ENCODE results near the gene PSMC5.
"Not testable (repeated sequence)": the region's sequence is repeated elsewhere in the genome, so short reads cannot be mapped to it uniquely, and the experiment has no call there.

The PSMC5 gene

DNA sequence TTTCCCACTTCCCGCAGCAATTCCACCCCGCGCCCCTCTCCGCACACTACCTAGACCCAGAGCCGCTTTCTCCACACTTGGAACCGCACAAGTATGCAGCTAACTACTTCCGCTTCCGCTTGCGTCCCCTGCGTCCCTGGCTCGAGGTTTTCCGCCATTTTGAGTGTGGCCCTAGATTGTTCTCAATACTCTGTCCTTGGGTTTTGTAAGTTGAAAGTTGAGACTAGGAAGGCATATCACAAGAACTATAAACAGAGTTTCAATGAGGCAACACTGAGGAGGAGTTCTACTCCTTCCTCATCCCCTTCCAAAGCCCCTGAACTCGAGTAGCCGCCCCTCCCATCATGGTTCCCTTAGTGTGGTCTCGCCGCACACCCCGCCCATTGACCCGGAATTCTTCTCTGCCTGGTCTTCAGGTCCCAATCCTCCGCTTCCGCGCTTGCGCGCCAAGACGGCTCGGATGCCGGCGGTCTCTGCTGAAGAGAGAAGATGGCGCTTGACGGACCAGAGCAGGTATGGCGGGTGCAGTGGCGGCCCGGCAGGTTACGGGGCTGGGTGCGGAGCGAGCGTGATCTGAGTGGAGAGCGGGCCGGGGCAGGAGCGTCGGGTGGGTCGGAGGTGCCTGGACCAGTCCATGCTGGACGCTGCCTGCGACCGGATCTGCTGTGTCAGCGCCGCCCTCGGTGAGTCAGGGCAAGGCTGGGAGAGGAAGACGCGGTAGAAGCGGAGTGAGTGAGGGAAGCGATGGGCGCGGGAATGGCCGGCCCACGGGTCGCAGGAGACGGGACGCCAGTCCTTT lies at the start of gene PSMC5, which contains the start of gene FTSJ3:
Gene PSMC5 (plus strand): TSS at position 430 of the 799 bp plus-strand sequence. CDS start 60 bp downstream, at position 490.
Gene FTSJ3 (minus strand): TSS at position 662 of the 799 bp plus-strand sequence. CDS start 761 bp downstream, outside the sequence.
- peak; percentile 73 for DNase-seq (ENCODE audit: low read depth)

DNA sequence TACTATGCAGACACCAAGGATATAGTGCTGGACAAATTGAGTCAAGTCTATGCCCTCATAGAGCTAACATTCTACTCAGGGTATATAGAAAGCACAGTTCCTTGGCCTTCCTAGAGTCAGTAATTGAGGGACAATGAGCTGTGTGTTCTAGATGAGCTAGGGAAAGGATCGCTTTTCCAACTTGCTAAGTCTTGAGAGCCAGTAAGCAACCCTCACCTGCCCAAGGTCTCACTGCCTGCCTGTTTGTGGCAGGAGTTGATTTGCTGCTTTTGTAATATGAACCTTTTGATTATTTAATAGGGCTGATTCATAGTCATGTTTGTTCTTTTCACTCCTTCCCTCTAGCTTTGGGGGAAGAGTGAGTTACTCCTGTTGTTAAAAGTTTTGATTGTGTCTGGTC lies 46.7 kb upstream of the PSMC5 start:
- DNase-seq (ENCODE audit: low read depth) = no peak

DNA sequence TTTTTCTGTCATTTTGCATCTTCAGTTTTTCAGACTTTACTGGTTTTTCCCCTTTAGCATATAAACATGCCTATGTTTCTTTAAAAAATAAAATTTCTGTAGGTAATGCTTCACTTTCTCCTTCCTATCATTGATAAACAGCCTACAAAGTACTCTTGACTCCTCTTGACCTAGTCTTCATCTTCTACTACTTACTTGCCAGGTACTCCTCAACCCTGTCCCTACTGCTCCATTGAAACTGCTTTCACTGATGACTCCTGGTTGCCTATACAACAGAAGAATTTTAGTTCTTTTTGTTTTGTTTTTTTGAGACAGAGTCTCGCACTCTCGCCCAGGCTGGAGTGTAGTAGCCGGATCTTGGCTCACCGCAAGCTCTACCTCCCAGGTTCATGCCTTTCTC lies 46.3 kb upstream of the PSMC5 start:
- DNase-seq (ENCODE audit: low read depth) = no peak

DNA sequence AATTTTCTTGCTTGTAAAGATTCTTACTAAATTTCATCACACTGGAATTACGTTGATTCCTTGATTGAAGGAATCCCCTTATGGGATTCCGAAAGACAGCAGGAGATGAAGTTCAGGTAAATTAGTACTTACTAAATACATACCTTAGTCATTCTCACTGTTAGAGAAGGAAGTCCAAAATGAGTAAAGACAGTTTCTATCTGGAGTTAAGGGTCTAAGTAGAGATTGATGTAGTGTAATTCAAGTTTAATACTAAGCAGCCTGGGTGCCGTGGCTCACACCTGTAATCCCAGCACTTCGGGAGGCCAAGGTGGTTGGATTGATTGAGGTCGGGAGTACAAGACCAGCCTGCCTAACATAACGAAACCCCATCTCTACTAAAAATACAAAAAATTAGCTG lies 43.7 kb upstream of the PSMC5 start:
- no peak for DNase-seq (ENCODE audit: low read depth)

DNA sequence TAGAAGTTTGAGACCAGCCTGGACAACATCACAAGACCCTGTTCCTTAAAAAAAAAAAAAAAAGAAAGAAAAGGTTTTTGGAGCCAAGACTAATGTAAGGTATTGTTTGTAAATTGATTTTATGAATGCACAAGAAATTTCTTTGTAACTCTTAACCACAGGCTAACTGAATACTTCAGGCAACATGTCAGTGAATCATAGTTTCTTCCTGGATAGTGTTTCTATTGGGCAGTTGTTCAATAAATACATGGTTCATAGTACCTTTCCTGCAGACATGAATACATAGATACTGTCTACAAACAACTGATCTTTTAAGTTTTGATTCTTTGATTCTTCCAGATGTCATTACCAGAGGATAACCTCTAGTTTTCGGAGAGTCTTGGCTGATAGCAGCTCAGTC lies 41.7 kb upstream of the PSMC5 start:
- no peak for DNase-seq (ENCODE audit: low read depth)

DNA sequence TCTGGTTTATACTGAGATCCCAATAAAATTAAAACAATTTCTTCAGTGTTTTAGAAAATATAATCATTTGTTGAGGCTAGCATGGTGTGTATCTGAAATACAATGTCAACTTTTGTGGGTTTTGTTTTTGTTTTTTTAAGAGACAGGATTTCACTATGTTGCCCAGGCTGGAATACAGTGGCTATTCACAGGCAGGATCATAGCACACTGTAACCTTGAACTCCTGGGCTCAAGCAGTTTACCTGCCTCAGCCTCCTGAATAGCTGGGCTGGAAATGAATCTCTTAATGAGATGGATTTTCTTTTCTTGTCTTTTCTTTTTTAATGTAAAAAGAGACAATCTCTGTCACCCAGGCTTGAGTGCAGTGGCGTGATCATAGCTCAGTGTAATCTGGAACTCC lies 41.1 kb upstream of the PSMC5 start:
- no peak for DNase-seq (ENCODE audit: low read depth)

DNA sequence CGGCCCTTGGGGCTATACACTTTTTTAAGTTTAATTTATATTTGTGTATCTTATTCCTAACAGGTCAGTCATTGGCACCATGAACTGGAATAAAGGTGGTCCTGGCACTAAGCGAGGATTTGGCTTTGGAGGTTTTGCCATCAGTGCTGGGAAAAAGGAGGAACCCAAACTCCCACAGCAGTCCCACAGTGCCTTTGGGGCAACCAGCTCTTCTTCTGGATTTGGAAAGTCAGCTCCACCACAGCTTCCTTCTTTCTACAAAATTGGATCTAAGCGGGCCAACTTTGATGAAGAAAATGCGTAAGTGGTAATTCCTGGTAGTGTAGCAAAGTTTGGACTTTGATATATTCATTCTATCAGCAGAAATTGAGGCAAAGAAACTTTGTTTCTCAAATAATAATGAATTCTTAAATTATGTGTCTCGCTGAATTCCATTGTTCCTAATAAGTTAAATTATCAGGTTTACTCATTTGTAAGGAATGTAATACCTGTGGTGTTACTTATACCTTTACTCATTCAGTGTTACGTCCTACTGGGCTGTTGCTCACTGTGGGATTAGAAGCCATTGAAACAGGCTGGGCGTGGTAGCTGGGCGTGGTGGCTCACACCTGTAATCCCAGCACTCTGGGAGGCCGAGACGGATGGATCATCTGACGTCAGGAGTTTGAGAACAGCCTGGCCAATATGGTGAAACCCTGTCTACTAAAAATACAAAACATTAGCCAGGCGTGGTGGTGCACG lies 40.1 kb upstream of the PSMC5 start:
- DNase-seq (ENCODE audit: low read depth) = no peak

DNA sequence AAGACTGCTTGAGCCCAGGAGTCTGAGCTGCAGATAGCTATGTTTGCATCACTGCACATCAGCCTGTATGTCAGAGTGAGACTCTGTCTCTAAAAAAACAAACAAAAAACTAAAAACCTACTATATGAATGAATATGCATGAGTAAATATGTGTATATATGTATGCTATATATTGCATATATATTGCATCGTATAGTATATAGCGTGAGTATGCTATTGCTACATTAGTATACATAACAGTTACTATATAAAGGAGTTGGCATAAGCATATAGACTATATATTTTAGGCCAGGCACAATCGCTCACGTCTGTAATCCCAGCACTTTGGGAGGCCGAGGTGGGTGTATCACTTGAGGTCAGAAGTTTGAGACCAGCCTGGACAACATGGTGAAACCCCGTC lies 37.2 kb upstream of the PSMC5 start:
- no peak for DNase-seq (ENCODE audit: low read depth)

DNA sequence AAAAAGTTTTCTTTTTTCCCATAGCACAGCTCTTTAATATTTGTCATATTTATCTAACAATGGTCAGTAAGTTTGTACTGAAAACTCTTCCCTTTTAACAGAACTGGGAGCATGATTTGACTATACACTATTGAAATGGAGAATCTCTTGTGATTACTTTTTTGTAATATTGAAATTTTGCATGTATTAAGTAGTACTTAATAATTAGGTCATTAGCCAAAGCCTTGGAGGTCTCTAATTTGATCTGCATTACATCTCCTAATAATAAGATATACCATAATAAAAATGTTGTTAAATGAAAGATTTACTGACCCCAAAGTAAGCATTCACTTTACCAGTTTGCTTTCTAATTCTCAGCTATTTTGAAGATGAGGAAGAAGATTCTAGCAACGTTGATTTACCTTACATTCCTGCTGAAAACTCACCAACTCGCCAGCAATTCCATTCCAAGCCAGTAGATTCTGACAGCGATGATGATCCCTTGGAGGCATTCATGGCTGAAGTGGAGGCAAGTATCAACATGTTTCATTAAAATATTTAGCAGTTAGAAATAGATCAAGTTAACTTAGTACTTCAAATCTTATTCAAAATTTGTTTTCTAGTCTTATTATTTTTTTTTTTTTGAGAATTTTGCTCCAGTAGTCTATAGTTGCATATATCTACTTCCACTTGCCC lies 35.0 kb upstream of the PSMC5 start:
- no peak for DNase-seq (ENCODE audit: low read depth)

DNA sequence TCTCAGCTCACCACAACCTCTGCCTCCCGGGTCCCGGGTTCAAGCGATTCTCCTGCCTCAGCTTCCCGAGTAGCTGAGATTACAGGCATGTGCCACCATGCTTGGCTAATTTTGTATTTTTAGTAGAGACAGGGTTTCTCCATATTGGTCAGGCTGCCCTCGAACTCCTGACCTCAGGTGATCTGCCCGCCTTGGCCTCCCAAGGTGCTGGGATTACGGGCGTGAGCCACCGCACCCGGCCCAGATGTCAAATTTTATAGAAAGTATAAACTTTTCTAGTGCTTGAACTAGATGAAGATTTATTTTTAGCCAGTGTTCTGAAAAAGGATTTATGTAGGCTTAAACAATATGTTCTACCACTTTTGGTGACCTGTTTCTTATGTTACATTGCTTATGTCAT lies 30.9 kb upstream of the PSMC5 start:
- not testable (repeated sequence) for DNase-seq (ENCODE audit: low read depth)

DNA sequence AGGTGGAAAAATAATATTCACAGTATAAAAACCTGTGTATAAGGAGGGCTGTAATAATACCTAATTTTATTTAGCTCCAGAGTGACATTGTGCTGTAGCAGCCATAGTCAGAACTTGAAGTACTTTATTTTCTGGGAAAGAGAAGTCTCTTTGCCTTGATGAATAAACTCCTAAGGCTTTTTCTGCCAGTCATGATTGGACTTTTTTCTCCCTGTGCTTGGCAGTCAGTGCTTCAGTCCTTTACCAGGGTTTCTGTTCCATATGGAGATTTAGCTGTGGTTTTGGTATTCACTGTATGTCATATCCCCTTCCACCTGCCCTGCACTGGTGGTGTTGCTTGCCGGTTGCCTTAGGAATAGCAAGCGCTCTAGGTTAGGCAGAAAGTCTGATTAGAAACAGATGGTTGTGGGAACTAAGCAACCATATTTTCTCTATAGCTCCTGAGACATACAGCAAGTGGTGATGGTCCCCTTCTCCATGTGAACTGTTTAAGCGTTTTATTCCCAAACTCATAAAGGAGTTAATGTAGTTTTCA lies 28.6 kb upstream of the PSMC5 start:
- DNase-seq (ENCODE audit: low read depth) = no peak

DNA sequence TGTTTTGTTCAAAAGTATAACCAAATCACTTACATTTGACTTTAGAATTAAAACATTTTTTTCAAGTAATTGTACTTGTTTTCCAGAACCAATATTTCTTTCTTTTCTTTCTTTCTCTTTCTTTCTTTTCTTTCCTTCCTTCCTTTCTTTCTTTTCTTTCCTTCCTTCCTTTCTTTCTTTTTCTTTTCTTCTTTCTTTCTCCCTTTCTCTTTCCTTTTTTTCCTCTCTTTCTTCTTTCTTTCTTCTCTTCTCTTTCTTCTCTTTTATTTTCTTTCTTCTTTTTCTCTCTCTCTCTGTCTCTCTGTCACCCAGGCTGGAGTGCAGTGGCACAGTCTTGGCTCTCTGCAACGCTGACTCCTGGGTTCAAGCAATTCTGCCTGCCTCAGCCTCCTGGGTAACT lies 26.4 kb upstream of the PSMC5 start:
- no peak for DNase-seq (ENCODE audit: low read depth)

DNA sequence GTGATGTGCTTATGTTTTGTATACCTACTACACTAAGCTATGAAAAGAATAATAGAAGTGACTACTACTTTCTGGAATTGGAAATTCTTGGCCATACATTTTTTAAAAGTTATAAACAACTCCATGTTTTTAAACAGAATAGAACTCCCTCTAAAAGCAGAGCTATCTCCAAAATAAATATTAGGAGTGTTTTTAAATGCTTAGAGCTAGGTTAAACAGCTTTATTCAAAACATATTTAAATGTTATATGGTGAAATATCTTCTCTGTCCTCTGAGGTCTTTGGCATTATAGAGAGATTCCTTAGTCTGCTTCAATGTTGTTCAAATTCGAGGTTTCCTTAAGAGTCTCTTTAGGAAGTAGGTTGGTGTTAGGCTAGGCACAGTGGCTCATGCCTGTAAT lies 22.9 kb upstream of the PSMC5 start:
- no peak for DNase-seq (ENCODE audit: low read depth)

DNA sequence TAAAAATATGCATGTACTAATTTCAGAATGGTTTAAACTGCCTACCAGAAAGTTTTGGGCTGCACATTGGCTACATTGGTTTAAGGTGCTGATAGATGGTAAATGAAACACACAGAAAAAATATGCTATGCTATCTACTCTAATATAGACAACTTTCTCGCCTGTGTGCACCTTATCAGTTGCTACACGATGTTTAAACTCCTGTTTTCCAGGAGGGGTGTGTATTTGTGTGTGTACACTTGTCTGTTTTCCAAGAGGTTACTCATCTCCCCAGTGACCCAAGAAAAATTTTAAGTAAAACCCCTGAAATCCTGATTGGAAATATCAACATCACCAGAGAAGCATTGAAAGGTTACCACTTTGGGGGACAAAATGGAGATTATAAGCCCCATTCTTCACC lies 21.6 kb upstream of the PSMC5 start:
- no peak for DNase-seq (ENCODE audit: low read depth)

DNA sequence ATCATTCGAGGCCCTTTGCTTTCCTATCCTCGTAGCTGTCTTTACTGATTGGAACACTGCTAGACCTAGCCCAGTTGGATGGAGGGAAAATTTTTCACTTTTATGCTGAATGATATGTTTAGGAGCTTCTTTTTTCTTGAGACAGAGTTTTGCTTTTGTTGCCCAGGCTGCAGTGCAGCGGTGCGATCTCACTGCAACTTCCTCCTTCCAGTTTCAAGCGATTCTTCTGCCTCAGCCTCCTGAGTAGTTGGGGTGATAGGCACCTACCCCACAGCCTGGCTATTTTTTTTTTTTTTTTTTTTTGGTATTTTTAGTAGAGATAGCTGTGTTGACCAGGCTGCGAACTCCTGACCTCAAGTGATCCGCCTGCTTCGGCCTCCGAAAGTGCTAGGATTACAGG lies 17.3 kb upstream of the PSMC5 start:
- no peak for DNase-seq (ENCODE audit: low read depth)

DNA sequence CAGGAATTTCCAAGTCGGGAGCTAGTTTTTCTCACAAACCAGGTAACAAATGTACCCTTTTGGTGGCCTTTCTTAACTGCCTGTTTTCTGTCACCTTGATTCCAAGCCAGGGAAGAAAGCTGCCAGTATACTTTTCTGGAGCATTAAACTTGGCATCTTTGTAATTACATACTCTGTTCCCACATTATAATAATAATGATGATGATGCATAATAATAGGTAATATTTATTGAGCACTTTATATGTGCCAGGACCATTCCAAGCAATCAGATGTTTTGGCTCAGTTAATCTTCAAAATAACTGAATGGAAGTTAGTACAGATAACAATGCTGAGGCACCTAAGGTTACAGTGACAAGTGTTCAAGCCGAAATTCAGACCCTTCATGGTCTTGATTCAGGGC lies 11.1 kb upstream of the PSMC5 start:
- DNase-seq (ENCODE audit: low read depth) = no peak

DNA sequence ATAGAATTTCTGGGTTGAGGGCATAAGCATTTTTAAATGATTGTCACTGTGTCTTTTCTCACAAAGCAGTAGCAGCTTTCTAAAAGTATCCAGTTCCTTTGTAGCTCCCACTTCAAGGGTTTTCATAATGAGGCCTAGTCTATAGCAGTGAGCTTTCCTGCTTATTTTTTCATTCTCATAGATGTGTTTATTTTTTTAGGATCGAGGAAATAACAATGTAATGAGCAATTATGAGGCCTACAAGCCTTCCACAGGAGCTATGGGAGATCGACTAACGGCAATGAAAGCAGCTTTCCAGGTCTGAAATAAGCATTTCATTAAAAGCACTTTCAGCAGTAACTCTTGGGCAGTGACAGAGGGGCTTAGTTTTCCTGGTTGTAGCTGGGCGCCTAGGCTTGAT lies 10.6 kb upstream of the PSMC5 start:
- no peak for DNase-seq (ENCODE audit: low read depth)

DNA sequence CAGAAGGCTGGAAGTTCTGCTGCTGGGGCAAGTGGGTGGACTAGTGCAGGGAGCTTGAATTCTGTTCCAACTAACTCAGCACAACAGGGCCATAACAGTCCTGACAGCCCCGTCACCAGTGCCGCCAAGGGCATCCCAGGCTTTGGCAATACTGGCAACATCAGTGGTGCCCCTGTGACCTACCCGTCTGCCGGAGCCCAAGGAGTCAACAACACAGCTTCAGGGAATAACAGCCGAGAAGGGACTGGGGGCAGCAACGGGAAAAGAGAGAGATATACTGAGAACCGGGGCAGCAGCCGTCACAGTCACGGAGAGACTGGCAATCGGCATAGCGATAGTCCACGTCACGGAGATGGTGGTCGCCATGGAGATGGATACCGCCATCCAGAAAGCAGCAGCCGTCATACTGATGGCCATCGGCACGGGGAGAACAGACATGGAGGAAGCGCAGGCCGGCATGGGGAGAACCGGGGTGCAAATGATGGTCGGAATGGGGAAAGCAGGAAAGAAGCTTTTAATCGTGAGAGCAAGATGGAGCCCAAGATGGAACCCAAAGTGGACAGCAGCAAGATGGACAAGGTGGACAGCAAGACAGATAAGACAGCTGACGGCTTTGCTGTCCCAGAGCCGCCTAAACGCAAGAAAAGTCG lies 9.4 kb upstream of the PSMC5 start:
- no peak for DNase-seq (ENCODE audit: low read depth)

DNA sequence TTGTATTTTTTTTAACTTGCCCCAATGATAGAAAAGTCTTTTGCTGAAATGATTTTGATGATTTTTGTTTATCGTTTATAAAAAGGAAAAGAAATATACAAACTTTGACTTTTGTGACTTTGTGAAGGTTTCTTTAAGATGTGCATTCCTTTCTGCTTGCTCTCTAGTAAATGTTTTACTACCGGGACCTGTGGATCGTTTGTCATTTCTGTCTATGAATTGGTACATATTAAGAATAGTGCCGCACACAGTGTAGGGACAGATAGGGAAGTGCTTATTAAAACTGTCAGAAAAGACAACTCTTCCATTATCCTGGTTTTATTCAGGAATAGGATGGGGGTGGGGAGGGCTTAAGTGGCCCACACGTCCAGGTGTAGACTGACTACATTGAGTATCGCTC lies 8.1 kb upstream of the PSMC5 start:
- DNase-seq (ENCODE audit: low read depth) = no peak

DNA sequence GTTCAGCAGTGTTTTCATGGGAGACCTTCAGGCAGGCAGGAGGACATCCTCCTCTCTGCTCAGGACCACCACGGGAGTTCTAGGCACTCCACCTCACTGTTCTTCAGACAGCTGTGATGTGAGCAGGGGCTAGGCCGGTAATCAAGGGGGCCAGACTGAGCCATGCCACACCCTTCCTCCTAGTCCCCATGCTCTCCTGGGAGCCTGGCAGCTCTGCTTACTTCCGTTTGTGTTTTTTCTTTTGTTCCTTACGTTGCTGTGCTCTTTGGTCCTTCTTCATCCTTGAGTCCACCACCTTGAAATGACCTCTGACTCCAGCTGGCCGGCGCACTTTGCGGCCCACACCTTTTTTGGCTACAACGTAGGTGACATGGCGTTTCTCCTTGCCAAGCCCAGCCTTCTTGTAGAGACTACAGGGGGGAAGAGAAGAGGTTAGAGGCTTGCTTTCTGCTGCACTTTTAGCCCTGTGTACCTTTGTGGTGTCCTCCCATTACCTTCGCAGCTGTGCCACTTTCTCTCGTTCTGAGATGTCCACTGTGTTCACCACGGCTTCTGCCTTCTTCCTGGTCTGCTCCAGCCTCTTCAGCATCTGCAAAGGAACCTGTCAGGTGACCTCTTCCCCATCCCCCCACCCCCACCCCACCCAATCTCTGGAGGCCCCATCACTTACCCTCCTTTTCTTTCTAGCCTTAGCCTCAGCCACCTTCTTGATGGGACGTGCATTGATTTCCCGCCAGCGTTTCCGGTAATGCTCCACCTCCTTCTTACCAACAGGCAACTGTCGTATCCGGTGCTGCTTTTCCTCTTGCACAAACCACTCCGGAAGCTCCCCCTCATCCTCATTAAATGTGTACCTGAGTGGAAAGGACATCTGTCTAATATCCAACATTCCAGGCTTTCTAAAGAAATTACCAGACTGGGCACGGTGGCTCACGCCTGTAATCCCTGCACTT lies 7.4 kb upstream of the PSMC5 start:
- no peak for DNase-seq (ENCODE audit: low read depth)

DNA sequence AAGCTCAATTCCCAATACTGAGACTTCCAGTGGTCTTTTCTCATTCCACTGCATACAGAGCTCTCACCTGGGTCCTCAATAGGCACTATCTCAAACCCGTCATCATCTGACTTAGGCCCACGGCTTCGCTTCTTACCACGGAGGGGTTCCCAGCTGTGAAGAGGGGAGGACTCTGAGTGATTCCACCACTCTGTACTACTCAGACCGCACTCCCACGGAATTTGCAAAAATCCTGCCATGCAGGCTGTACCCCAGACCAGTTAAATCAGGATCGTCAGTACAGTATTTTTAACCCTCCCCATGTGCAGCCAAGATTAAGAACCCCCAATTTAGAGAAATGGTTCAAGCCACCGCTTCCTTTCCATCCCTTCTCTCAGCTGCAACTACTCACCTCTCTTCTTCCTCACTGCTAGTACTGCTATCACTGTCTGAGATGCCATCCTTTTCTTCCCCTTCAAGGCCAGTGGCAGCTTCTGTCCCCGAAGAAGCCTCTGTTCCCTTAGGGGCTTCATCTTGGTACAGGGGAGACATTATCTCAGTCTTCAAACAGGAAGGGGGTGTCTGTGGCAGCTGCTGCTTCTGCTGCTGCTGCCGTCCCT lies 6.2 kb upstream of the PSMC5 start:
- no peak for DNase-seq (ENCODE audit: low read depth)

Data from CMK (cell line).